Epidermal melanocyte (primary cell): ENCODE data around the gene ARIH2.

Source experiments
- DNase-seq: peaks from one replicate; pipeline ENCODE4 v3.0.0; 2011; ENCODE audit warnings: low spot score; ENCODE audit not compliant: insufficient read length

ARIH2 gene

GRCh38 chr3:49018707-49019006 is 100.0 kb downstream of the ARIH2 start:
- DNase-seq: no peak

GRCh38 chr3:49019941-49020329 is 101.3 kb downstream of the ARIH2 start:
- no peak for DNase-seq

- no peak for DNase-seq
These were observed 101.9 kb downstream of the ARIH2 start for GRCh38 chr3:49020330-49021212.

- peak; percentile 94 for DNase-seq
These were observed 102.7 kb downstream of the ARIH2 start for GRCh38 chr3:49021213-49021812.

- DNase-seq: peak; percentile 89
These were observed 103.4 kb downstream of the ARIH2 start, which contains the start of gene NDUFAF3 for GRCh38 chr3:49021813-49022687. Gene NDUFAF3 (plus strand): TSS chr3:49022121. CDS start chr3:49022145, 24 bp downstream.

GRCh38 chr3:49022688-49023171 is 104.1 kb downstream of the ARIH2 start:
- no peak for DNase-seq

GRCh38 chr3:49023775-49024174 is 105.1 kb downstream of the ARIH2 start:
- DNase-seq: no peak

- no peak for DNase-seq
These were observed 105.8 kb downstream of the ARIH2 start for GRCh38 chr3:49024449-49024848.

- no peak for DNase-seq
These were observed 106.6 kb downstream of the ARIH2 start for GRCh38 chr3:49025005-49025792.

GRCh38 chr3:49025793-49026520 is 107.3 kb downstream of the ARIH2 start:
- no peak for DNase-seq

GRCh38 chr3:49026536-49026935 is 107.9 kb downstream of the ARIH2 start:
- DNase-seq: no peak

GRCh38 chr3:49027634-49028033 is 109.0 kb downstream of the ARIH2 start:
- no peak for DNase-seq

GRCh38 chr3:49028298-49028672 is 109.6 kb downstream of the ARIH2 start:
- DNase-seq: no peak

- peak; percentile 61 for DNase-seq
These were observed 110.3 kb downstream of the ARIH2 start, which contains the start of gene IMPDH2 for GRCh38 chr3:49028673-49029562. Gene IMPDH2 (minus strand): TSS chr3:49029398. CDS start chr3:49029350, 48 bp downstream.

GRCh38 chr3:49029563-49029884 is 110.9 kb downstream of the ARIH2 start:
- DNase-seq: no peak

- no peak for DNase-seq
These were observed 111.7 kb downstream of the ARIH2 start for GRCh38 chr3:49030321-49030720.

GRCh38 chr3:49032646-49033304 is 114.1 kb downstream of the ARIH2 start:
- DNase-seq: no peak

GRCh38 chr3:49034650-49035049 is 116.0 kb downstream of the ARIH2 start:
- no peak for DNase-seq

GRCh38 chr3:49035281-49035680 is 116.6 kb downstream of the ARIH2 start:
- no peak for DNase-seq
